ENCODE data around the gene SEPTIN8.

SEPTIN8 gene

DNA sequence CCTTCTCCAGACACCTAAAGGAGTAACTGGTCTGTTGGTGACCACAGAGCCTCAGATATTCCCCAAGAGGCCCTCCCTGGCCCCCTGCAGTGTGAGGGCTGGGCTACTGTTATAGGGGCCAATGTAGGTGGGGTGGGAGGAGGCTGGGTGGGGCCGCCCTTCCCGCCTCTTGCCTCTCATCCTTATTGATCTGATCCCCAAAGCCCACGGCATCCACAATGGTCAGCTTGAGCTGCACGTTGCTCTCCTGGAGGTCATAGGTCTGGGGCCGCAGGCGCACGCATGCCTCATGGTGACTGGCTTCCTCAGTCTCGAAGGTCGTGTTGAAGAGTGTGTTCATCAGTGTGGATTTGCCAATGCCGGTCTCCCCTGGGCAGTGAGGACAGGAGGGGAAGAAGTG is 13.0 kb downstream of the SEPTIN8 start:
- DNase-seq: no peak

DNA sequence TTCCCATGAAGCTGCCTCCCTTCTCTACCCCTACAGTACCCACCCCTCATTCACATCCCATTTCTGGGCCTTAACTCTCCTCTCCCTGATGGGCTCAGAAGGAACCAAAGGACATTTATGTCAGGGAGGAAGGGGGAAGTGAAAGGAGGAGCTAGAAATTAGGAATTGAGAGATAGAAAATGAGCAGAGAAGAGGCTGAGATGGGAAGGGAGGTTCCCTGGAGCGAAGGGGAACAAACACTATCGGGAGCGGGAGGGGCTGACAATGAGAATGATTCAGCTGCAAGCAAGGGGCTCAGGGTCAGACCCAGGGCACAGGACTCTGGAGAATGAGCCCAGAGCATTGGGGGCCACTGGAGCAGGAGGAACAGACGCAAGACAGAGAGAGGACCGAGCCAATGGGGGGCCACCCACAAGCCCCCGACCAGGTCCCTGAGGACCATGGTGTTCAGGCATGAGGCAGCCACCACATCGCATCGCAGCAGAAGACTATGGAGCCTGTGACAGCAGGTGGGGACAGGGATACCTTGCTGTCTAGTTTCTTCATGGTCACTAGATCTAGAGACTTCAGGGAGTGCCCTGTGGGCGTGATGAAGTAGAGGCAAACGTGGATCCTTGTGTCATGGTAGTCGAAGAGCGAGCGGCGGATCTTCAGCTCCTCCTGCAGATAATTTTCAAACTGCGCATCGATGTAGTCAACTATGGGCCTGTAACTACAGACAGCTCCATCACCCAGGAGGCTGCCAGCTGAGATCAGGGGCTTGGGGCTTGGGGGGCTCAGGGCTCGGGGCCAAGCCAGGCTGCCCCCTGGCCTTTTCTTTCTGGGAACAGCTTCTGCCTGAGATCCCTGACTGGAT is 13.6 kb downstream of the SEPTIN8 start:
- no peak for DNase-seq

DNA sequence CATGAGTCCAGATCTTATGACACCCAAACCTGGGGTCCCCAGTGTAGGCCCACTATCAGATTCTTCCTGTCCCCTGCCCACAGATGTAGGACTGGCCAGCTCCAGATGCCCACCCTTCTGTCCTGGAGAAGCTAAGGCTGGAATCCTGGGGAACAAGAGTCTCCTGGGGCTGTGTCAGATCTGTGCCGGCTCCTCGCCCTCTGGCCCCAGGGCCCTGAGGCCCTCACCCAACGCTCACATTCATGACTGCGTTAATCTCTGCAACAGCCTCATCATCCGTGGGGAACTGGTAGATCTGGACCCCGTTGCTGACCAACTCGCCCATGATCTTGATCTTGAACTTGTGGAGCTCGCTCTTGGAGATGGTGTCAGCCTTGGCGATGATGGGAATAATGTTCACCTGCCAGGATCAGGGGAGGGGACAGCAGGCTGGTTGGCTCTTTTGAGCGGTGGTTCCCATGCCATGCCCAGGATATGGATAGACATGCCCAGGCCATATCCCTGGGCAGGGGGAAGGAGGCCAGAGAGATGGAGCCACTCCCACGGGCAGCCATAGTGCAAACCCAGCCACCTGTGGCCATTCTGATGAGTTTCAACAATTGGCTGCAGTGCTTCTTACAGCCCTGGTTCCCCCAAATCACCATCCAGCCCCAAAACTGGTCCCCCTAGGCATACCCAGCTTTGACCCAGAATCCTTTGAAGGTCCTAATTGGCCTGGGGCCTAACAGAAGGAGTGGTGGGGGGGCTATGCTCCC is 14.6 kb downstream of the SEPTIN8 start:
- no peak for DNase-seq

DNA sequence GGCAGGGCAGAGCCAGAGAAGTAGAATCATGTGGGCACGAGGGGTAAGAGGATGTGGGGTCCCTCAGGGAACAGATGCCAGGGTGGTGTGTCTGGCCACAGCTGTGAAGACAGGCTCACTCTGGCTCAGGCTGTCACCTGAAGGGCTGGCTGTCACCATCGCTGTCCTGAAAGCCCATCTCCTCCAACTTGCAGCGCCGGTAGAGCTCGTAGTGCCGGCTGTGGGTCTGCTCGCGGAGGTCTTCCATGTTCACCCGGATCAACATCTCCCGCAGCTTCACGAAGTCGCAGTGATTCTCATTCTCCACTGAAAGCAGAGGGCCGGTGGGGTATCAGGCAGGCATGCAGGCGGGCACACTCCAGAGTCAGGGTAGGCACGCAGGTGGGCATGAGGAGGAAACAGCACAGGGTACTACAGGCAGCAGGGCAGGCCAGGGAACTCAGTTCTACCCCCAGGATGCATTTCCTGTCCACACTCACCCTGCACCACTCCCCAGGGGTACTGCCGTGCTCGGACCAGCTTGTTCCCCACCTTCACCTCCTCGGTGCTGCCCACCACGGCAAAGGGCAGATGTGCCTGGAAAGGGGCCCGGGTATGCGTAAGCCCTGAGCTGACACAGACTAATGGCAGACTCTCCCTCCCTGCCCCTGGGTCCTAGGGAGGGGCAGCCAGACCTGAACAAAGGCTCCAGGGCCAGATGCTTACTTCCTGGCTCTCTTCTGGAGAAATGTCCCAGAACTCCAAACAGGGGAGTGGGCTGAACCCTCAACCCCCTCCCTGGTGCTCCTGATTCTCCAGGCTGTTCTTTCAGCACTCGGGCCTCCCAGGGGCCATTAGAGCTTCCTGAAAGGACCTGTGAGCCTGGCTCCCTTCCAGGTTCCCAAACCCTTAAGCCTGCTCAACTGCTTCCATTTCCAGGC is 15.5 kb downstream of the SEPTIN8 start:
- DNase-seq: no peak

DNA sequence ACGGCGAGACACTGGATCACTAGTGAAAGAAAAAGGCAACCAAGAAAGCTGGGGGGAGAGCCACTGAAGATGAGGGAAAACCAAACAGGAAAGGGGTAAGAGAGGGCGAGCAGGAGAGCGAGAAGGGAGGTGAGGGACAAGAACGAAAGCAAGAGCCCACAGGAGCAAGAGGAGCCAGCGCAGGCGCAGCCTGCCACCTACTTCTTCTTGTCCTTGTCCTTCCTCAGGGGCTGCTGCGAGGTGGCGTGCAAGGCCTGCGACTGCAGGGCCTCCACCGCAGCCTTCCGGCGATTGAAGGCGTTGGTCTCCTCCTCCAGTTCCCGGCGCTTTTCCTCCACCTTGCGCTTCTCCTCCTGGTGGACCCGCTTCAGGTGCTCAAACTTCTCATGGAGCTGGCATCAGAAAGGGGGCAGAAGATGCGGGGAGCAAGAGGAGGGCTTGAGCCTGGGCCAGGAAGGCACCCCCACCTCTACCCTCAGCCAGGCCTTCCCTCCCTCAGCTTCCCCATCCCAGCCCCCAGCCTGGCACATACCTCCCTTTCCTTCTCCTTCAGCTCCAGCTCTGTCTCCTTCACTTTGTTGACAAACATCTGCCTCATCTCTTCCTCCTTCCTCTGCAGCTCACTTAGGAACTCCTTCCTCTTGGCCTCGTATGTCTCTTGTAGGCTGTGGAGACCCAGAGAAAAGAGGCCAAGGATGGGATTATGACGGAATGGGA is 16.3 kb downstream of the SEPTIN8 start:
- no peak for DNase-seq

DNA sequence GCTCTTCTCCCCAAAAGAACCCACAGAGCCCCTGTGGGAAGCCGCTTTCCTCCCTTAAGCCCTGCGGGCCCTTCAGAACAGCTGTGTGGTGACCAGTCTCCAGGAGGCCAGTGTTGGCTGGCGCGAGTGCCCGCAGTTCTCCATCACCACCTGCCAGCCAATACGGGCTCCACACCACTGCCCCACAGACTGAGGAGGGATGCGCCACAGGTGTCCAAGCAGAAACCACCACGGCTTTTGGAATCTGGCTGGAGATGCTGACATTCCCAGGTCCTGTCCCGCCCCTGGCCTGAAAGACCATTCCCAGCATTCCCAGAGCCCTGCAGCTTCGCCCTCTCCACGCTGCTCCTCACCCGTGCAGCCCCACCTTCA is 17.0 kb downstream of the SEPTIN8 start:
- DNase-seq: no peak

DNA sequence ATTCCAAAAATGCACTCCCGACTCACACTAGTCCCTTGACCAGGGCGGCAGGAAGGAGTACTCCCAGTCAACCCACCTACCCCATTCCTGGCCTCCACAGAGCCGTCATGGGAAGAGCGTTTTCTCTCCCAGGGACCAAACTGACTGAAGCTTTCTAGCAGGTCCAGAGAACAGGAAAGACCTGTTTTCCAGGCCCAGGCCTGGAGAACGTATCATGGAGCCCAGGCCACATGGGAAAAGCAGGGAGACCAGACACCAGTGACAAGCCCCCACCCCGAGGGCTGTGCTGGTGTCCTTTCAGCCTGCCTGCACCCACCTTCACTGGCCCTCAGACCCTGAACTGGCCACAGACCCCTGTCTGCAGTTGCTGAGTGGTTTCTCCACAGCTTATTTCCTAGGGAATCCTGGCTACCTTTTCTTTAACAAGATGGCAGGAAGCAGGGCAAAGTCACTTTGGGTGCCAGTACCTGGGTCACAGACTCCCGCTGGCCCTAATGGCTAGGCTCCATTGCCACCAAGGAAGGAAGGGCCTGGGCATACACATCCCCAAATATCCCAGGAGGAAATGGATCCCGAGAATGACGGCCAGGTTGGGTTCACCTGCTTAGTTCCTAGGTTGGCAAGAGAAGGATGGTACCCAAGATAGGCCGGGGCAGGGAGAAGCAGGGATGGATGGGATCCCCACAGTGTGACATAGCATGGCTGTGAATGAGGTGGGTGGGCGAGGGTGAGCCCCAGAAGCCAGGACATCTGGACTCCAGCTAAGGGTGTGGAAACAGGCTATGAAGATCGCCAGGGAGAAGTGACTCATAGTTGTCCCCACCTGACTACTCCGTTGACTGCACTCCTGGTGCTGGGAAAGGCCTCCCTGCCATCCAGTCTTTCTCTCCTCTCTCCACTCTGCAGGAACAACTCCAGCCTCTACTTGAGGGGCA is 17.7 kb downstream of the SEPTIN8 start:
- DNase-seq: no peak

DNA sequence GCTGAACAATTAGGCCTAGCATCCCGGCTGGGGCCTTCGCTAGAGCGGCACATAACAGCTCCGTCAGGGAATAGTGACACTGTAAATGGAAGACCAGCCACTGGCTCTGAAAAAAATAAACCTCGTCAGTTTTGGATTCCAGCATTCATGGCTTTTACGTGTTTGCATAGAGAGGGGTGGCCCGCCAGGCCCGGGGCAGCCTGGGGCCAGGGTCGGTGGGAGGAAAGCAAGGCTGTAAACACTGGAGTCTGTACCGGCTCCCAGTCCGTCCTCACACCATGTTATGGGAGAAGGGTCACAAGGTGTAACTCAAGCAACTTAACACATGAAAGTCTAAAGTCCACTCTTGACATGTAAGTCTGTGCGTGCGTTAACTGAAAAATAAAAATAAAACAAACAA is 18.6 kb downstream of the SEPTIN8 start:
- no peak for DNase-seq

DNA sequence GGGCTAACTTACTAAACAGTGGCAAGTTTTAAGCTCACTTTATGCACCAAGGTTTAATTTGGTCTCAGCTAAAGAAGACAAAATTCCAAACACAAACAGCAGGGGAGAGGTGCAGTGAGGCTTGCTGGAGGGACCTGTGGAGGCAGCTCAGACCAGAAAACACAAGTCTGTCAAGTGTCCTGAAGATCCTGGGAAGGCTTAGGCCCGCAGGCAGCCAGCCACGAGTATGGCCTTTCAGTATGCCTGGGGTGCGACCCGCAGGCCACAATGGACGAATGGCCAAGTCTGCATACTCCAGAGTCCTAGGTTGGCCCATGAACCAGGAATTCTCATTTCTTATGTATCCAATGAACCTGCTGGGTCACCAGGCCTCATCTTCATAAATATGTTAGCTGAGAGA is 20.5 kb downstream of the SEPTIN8 start:
- DNase-seq: no peak

DNA sequence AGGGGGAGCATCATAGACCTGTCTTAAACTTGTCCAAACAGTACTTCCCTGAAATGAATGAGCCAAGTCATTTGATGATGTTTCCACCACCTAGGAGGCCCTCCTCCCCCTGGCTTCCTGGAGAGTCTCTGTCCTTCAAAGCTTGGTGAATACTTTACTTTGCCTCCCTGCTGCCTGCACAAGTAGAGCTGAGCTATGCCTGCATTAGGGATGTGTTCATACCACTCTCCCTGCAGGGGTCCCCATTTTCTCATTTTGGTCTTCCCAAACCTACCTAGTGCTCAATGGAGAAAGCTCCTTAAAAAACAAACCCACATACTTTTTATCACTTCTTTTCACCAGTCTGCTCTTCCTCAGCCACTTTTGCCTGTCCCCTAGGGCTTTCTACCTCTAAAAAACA is 22.1 kb downstream of the SEPTIN8 start:
- no peak for DNase-seq

DNA sequence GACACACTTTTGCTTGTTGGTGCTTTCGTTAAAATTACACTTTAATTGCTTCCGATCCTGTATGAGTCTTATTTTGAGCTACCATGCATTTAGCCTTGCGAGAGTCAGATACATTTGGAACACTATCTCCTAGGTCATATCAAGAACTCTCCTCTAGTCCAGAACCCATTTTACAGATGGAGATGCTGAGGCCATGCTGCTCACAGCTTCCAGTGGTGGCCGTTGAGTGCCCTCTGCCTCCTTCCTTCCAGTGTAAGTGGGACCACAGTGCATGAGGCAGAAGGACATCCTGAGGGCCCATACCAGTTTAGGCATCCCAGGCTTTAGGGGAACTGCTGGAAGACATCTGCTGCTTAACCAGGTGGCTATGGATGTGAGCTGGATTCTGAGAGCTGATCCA is 22.9 kb downstream of the SEPTIN8 start:
- DNase-seq: no peak

DNA sequence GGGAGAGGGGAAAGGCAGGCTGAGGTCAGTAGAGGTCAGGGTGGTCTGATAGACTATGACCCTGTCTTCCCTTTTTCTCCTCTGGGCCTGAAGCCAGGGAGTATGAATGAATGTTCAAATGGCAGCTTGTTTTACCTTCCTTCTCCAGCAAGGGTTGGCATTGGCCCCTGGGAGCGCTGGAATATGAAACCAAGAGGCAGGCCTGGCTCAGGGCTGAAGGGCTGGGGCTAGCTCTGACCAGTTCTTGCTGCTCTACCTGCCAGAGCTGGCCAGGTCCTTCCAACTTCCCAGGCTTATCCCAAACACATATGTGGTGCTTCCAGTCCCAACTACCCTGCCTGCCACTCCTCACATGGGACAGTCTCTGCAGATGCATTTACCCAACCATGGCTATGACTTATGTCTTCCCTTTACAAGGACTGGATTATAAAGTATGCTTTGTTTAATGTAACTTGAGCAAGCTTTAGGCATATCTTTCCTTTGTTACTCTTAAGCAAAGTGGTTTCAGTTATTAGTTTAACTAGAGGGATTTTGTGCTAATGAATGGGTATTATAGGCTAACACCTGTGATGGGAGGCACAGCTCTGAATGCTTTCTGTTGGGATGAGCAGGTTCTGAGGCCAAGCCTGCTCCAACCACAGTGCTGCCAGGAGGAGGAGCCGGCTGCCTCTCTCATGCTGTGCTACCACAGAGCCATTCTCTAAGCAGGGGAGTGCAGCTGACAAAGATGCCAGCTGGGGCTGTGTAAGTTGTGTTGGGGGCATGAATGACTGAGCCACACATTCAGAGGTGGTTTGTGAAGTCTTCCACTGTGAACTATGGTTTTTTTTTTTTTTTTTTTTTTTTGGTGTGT is 23.7 kb downstream of the SEPTIN8 start:
- no peak for DNase-seq

DNA sequence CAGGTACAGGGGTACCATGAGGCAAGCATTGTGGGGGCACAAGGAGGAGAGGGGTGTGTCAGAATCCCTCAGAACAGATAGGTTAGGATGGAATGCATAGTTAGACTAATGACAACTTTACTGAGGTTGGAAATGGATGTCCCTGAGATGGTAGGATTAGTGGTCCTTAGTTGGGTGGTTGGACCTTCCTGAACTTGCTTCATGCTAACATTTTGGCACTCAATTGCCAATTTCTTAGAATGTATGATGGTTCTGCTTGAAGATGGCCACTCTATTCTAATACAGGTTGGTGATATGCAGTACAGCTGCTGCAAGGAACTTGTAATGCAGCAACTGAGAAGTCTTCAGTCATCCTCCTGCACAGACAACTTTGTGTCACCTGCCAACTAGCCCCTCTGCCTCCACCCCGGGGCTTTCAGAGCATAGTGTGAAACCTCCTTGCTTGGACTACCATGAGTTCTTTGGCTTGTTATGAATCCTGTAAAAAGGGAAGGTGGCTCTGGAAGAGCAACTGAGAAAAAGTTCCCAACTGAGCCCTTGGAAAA is 24.4 kb downstream of the SEPTIN8 start:
- DNase-seq: no peak

DNA sequence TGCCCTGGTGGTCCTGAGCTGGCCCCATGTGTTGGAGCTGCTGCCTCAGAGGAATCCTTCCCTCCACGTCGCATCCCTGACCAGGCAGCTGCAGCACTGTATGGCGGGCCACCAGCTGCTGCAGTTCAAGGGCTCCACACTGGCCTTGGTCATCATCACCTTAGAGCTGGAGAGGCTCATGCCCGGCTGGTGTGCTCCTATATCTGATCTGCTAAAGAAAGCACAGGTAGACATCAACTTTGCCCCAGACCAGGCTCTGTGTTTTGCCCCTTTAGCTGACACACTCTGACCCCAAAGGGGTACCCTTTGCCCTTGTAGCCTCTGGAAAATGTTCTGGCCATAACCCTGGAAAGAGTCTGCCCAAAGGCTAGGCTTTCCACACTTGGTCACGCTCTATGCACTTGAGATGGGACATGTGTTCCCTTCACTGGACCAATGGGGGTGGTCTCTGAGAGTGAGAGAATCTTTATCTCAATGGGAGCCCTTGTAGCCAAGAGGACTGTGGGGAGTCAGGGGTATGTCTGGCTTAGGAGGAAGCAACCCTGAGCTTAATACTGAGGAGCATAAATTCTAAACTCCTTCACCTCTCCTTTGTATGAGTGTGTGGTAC is 25.0 kb downstream of the SEPTIN8 start:
- DNase-seq: no peak

DNA sequence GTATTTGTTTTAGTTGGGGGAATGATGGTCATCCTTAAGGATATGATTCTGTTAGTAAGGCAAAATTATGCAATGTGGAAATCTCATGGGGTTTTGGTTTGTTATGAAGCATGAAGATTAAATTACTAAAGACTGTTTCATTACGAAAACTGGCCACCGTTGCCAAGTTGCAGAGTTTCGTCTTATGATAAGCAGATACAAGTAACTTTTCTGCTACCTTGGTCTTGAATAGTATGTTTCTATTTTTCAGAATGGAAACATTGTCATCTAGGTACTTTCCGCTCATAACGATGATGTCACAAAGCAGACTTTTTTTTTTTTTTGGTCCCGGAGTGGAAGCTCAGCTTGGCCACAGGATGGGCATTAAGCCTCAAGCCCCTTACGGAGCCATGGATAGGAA is 25.6 kb downstream of the SEPTIN8 start:
- no peak for DNase-seq

DNA sequence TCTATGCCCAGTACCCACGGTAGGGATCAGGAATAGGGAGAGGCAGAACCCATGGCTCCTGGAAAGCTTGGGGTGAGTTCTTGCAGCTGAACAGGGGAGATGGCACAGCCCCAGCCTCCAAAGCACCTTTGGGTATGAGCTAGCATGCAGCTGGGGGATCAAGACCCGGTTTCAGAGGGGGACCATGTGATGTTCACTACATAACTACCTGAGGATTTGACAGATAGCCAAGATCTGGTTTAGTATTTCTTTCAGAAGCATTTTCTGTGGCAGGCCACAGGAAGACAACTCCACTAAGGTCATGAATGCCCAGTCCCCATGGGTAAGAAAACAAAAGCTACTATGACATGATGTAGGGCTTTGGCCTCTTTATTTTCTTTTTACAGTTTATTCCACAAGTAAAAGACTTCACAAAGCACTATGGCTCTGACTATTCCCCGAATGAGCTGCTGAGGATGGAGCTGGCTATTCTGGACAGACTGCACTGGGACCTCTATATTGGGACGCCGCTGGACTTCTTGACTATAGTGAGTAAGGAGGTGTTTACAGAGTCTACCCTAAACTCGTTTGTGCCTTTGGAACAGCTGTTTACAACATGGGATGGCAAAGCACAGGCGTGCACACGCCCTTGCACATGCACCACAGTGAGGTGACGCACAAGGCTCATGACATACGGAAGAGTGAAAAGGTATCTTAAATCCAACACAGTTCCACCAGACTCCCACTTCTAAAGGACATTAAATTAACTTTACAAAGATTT is 26.4 kb downstream of the SEPTIN8 start:
- DNase-seq: no peak

DNA sequence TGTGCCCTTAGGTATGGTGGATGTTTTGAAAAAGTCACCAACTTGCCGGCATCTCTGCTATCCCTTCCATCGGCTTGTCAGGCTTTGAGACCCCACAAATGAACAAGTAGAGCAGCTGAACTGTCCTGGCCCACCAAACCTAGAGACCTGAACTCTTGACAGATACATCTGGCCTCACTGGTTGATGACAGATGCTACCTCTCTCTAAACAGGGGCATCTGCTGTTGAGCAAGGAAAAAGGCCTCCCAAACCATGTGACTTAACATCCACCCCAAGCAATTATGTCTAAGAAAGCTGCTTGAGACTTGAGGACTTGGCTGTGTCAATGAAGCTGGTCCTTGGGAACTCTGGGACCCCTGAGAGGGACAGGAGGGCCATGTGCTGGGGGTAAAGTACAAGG is 27.5 kb downstream of the SEPTIN8 start:
- DNase-seq: no peak

DNA sequence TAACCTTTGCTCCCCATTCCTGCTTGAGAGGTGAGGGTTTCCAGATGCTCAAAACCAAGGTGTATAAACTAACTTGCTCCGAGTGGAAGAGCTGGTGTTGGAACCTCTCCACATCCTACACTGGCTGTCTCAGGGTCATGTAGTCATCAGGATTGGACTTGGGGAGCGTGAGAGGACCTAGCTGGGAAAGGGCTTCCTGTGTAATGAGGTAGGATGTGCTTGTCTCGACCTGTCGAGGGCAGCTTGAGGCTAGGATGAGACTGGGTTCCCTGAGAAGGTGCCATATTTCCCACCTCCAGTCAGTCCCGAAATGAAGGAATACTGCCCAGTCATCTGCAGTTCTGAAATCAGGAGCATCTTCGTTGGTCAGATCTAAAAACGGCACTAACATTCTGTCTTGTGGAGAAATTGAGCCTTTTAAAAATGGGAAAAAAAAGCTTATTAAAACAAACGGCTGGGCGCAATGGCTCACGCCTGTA is 28.5 kb downstream of the SEPTIN8 start:
- no peak for DNase-seq

All from SIG-M5 (cell line).